Activated CD4-positive, CD25-positive, alpha-beta regulatory T cell treated with anti-CD3 and anti-CD28 coated beads, Interleukin-2, amount 50 U/mL, for 24 hours (primary cell): ENCODE measurements around the gene PLOD2.

Experiments used
- ATAC-seq, 2 donors: fragments of 150-1000 bp; cut with Tn5 transposase; one replicate each; pipeline ENCODE4 v1.10.0; 2021; ENCODE audit warnings: mild to moderate bottlenecking in 1 of 2, moderate library complexity in 1 of 2

The PLOD2 gene

DNA sequence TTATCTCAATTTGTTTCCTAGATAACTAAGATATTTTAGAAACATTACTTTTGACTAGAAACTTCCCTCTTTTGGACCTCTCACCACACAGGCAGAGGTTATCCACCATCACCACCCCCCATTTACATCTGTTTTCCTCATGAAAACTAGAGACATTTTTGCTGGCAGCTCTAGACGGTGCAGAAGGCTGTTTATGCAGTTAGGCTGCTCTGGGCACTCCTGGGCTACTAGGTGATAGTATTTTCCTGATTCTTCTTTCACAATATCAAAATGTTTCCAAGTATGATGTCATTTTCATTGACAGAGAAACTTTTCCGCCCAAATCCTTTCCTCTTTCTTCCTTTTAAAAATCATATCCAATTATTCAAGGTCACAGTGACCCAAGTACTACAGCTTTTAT, 67.1 kb downstream of the PLOD2 start:
- no peak for ATAC-seq

DNA sequence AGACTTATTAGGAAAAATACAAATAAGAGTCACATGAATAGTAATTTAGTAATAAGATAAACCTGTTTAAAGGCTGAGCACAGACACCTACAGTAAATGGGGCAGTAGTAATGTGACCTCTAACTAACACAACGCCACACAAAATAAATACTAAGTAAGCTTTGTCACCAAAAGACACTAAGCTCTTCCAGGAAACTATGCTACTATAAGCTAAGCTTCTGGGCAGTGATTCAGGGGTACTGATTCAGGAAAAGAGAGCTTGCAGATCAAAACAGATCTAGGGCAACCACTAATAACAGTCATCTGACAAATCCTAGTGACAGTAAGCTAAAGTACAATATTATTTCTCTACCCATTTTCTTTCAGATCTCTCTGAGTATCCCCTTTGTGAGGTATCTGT, 68.8 kb downstream of the PLOD2 start:
- no peak for ATAC-seq

DNA sequence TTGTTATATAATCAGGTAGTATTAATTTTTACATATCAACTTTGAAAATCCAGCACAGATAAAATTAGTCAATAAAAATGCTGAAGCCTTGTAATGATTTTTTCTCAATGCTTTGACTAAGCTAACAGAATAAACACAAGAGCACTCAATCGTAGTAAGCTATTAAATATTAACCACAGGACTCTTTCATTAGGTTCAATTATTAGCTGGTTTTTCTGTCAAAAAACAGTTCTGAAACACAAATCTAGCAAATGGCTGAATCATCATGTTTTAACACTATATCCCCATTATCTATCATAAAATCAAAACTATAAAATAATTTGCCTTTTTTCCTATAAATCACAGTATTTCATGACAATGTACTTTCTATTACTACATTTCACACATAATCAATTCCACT, 69.6 kb downstream of the PLOD2 start:
- ATAC-seq = no peak

DNA sequence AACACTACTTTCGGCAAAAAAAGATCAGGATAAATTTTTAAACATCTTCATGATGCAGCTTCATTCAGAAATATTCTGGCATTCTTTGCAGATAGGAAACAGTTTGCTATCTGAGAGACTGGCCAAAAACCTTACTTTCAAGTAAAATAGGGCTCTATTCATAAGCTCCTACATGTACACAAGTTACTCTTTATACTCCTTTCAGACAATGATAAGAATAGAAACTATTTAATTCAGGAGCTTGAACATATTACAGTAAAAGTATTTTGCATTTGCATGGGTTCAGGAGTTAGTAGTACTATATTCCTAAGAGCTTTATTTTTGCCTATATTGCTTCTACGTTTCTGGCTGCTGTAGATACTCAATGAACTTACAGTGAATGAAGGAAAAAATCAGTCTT, 70.5 kb downstream of the PLOD2 start:
- no peak for ATAC-seq

DNA sequence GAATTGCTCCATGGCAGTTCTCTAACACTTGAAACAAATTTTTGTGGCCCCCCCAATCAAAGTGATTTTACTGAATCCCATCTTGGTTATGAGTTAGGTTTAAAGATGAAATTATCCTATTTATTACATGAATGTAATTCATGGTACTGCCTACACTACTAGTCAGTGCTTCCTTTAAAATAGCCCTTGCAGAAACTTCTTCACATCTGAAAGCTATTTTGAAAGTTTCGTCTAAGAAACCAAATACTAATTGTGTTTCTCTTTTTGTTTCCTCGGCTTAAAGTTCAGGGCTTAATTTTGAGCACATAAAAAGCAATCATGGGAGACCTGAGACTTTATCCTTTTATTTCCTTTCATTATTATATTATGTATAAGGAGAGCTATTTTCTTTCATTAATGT, 72.1 kb downstream of the PLOD2 start:
- ATAC-seq = no peak

DNA sequence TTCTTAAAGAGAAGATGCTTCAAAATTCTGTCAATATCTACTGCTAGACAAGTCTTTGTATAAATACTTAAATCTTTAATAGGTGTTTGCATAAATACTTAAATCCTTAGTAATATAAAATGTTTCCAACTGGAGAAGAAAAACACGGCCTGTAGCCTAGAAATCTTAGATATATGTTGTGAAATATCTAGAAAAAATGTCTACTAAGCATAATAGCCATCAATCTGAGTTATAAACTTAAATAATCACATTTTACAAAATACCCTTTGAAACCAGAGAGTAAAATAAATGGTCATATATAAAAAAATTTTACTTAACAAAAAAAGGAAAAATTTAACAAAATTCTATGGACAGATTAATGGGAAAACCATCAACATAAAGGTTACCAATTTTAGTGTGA, 73.9 kb downstream of the PLOD2 start:
- ATAC-seq = no peak

DNA sequence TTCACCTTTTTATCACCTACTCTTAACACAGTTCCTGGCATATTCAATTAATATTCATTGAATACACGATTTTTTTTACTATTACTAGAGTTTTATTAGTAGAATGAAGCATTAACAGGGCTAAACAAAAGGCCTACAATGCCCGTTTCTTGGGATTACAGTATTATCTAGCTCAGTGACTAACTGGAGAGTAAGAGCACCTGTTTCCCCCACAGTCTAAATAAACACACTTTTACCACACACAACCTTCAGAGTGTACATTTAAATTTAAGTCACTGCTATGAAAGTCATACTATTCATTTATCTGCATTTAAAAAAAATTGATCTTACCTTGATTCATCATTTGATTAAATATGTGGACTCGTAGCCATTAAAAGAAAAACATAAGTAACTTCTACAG, 74.8 kb downstream of the PLOD2 start:
- no peak for ATAC-seq

DNA sequence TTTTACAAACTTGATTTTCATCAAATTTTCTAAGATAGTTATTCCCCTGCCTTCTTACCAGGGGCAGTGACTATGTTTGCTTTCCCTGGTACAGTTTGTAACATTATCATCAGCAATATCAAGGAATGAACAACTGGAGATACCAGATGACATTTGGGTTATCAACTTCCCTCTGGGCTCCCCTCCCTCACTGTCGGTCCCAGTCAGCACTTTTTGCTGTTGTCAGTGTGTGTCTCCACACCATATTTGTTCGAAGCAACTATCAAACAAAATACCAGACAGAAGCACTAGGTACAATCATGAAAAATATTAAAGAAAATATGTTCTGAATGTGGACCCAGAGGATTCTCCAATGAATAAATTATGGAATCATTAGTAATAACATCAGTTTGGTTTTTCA, 75.3 kb downstream of the PLOD2 start:
- ATAC-seq = no peak

DNA sequence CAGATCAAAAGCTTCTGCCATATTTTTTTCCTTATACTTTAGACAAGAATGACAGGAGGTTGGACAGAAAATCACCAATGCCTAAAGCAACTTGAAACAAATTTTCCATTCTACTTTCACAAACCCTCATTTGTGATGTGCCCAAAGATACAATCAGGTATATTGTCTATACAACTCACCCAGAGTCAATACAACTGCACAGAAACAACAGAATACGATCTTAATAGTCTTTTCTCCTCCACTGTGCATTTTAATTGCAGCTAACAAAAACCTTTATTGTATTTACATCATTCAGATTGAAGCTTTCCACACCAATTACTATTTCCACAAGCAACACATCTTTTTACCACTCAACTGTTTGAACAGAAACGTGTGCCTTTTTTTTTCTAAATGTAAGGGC, 80.4 kb downstream of the PLOD2 start:
- ATAC-seq = no peak

DNA sequence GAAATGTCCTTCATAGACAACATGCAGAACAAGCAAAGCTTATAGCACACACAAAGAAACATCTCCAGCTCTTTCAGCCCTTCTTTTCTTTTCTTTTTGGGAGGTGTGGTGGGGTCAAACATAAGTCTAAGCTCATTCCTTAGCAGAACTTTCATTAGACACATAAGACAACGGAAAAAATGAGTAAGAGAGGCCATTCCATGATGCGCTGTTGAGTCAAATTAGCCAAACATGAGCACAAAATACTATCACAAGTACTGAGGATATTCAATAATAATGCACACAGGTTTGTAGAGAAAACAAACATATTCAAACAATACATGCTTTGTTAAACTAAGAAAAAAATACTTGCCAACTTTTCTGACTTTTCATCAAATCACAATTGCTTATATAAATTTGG, 83.0 kb downstream of the PLOD2 start:
- ATAC-seq = no peak

DNA sequence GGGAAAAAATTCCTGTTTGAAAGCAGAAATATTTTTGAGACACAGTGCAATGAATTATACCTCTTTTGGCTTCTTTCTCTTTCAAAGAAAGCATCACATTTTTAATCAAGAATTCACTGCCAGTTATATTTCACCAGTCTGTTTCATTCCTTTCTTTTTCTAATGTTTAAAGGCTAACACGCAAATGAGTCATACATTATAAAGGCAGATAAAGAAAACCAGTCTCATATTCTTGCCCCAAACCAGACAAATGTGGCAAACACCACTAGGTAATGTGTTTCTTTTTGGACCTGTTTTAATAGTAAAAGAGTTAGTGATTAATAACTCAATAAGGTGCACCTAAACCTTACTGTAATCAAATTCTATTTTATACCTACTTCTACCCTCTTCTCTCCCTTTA, 83.8 kb downstream of the PLOD2 start:
- ATAC-seq = no peak

DNA sequence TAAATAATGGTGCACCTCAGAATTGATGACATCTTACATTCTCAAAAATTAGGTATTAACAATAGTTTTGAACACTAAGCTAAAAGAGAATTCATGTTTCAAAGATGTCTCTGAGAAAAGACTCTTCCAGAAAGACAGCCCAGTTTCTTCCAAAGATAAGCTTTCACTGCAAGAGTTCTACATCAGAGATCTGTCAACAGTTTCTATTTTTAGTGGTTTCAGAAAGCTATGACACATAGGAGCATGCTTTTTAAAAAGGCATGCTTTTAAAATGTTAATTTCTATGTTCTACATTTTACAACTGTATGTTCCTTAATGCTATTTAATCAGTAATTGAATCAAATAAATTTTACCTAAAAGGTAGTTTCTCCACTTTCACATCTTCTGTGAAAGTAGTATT, 88.2 kb downstream of the PLOD2 start:
- no peak for ATAC-seq

DNA sequence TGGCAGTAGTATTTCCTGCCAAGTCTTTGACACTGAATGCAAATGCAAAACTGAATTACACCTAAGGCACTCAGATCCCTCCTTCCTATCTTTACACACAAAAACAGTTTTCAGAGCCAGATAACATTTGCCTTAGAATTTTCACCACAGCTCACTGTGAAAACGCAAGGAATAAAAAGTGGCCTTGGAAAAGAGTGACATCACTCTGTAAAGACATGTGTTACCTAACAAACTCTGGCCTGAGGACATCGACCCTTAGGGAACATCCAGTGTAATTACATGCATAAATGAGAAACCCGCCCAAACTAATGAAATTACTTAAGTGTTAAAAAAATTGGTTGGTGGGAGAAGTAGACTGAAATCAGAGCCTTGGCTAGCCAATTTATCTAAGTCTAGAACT, 88.9 kb downstream of the PLOD2 start:
- ATAC-seq = no peak

DNA sequence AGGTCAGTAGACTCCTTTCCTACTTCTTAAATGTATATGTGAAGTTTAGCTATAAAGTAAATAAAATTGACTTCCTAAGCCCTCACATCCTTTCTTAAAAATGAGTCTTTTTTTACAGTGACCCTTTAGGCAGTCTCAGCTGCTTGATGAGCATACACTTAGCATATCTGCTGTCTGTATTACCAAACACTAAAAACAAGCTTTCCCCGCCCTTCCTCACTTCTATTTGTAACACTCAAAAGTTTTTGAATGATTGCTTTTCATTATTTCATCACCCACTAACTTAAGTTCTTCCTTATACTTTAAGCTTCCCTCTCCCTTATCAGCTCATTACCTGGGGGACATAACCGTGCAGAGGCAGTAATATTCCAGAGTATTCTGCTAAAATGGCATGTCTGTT, 89.4 kb downstream of the PLOD2 start:
- ATAC-seq = no peak

DNA sequence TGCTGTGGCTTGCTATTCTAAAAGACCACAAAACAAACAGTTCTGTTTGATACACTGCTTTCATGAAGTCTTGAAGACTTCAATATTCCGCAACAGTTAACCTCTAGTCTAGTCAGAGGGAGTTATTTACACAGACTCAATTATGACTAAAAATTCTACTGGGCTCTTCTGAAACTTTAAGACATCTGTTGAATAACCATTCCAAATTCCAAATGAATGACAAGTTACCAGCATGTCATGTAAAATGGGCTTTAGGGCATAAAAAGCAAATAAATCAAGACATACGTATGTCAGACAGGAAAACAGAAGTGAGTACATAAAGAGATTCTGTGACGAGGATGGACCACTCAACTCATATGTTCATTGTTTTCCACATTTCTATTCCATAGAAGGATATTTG, 93.9 kb downstream of the PLOD2 start:
- ATAC-seq = no peak

DNA sequence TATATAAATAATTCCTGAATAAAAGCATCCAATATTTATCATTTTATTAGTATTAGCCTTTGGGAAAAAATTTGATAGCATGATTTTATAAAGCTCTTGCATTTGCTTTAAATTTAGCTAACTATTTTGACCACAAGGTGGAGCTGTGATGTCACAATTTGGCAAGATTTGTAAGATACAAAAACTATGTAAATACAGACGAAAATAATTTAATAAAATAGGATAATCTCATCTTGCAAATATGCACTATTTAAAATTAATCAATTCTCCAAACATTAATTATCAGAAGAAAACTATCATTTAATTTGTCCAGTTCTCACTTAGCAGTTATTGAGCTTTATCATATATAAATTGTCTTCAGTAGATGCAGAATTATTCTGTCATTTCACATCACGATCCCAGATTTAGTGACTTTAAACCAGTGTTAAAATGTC, 95.4 kb downstream of the PLOD2 start:
- no peak for ATAC-seq

DNA sequence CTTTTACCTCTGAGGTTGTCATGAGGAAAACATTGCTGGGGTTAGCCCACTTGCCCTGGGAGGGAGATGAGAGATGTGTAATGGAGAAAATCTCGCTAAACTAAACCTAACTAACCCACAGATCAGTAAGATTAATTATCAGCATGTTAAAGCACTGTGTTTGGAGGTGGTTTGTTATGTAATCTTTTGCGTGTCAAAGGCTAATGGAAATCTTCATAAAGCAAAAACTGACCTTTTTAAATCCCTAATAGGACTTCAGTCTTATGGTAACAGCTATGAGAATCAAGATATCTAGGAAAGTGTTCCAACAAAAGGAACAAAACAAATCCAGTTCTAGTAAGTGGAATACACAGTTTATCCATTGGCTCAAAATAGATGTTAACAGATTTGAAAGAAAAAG, 102.7 kb downstream of the PLOD2 start:
- ATAC-seq = no peak

DNA sequence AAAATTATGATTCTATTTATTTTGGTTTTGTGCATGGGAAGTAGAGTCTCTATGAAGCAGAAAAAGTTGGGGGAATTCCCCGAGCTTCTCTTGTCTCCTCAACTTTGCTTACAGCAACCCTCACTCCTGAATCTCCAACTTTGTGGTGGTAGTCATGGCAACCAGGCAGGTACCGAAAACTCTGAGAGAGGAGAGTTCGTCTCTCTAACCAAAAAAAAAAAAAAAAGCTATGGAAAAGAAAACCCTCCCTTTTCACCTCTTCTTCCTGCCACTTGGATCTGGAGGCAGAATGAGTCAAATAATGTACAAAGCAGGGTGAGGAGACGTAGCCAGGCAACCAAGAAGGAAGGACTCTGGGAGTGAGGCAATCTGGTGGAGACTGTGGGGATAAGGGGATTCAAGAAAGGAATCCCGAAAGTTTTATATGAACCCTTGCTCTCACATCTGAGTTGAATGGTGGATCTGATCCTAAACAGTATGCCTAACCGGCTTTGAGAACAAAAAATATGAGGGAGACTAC, 108.1 kb downstream of the PLOD2 start:
- no peak for ATAC-seq

DNA sequence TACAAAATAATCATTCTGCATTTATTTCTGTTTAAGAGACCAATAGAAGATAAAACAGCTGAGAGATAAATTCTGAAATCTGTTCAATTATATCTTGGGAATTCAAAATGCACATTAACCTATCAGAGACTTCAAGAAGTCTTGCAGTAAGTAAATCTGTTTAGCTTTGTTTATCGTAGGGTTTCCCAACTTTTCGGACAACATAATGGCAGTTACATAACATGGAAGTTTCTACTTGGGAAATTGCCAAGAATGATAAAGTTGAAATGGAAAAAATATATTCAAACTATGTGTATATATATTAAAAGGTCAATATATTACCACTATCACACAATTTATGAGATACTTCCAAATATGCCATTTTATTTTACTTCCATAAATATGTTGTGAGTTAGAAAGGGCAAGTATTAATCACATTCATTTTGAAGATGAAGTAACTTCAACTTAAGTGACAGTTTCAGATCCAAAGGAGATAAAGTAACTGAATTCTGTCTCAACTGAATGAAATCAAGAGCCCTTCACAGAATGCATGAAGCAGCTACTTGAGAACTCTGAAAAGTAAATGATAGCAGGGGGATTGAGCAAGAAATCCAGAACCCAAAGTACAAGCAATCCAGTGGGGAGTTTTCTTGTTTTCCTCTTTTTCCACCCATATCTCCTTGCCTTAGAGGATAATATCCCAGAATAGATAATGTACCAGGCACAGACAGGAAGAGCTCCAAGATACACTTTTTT, 108.8 kb downstream of the PLOD2 start:
- ATAC-seq = no peak

DNA sequence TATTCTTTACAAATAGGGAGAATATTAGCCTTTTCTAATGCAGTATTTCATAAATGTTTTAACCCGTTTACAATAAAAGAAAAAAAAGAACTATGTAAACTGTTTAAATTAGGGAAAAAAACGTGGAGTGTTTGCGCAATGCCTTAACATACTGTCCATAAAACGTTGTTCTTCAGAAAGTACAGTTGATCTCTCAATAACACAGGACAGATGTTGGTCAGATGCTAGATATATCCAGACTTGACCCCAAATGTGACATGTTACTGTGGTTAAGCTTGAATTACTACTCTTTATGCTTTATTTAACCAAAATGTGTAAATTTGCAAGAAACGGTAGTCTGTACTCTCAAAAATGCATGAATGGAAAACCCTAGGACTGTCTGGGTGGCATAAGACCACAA, 110.3 kb downstream of the PLOD2 start:
- no peak for ATAC-seq

DNA sequence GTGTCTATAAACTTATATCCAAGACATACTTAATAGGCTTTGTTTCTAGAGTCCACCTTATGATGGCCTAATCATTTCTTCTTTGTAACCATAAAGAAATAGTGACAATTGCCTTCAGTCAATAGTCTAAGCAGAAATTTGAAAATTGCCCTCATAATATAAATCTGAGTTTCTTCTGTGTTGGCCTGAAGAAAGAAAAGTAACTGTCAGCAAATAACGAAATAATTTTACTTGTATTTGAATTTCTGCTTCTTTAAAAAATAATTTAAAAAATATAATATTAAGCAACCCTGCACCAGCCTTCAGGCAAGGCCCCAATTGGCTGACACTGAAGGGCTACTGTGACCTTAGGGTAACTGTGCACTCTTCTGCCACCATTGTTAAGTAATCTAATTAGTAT, 113.5 kb downstream of the PLOD2 start:
- no peak for ATAC-seq

DNA sequence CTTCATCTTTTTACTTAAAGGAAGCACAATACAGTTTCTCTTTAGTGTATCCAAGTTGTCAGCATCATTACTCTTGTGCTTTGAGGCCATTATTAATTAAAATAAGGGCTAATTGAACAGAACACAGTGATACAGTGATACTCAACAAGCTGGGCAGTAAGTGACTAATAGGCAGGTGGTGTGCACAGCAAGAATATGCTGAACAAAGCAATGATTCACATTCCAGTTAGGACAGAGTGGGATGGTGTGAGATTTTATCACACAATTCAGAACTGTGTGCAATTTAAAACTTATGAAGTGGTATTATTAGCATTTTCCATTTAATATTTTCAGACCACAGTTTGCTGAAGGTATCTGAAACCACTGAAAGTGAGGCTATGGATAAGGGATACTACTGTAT, 116.9 kb downstream of the PLOD2 start:
- ATAC-seq = no peak

DNA sequence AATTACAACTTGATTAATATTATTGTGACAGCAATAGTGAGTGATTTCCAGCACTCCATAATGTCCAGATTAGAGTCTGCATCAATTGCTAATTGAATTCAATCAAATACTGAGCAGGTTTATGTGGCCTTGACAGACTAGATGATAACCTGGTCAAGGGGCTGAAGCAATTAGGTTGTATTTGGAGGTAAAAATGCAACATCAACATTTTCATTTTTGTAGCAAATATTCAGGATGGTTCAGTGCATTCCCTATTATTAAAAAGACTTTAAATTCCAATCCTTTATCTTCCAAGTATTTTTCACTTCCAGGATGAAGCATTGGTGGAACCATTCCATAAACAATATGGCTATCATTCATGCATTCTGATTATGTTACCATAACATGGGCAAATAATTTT, 120.4 kb downstream of the PLOD2 start:
- no peak for ATAC-seq

DNA sequence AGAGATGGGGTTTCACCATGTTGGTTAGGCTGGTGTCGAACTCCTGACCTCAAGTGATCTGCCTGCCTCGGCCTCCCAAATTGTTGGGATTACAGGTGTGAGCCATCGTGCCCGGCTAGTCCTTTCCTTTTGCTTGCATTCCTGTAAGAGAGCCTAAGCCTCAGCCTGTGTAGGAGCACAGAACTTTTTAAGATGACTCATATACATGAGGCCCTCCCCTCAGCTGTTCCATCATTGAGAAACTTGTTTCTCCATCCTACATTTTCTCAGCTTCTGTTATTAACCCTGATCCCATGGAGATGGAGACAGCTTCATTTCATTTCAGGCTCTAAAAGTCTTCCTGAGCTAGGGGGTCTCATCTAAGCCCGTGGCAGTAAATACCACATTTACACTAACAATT, 123.3 kb downstream of the PLOD2 start:
- no peak for ATAC-seq

DNA sequence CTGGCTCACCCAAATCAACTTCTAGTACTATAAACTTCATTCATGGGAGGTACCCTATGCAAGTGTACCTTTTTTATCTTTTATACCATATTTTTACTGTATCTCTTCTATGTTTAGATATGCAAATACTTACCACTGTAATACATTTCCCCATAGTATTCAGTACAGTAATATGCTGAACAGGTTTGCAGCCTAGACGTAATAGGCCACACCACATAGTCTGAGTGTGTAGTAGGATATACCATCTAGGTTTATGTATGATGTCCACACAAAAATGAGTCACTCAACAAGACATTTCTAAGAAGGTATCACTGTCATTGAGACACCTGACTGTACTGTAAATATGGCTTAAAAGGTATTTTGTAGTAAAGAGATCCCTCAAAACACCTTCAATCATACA, 124.7 kb downstream of the PLOD2 start:
- no peak for ATAC-seq
